ENCODE measurements around the gene INSL3.

The INSL3 gene

DNA sequence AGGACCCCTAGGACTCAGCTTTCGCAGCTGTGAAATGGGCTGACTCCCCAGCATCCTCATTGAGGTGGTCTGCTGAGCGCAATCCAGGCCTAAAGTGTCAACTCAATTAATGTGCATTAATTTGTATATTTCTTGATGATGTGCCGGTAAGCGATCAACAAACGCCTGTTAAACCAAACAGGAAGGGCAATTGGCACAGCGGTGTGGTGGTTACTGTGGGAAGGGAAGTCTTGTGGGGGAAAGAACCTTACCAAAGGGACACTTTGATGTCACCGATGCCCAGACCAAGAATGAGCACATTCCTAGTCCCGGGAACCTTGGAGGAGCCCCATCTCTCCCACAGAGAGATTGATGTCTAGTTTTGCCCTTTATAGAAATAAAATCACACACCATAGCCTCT, 24.8 kb upstream of the INSL3 start:
- DNase-seq (ENCODE audit: low read depth, low spot score): no peak

DNA sequence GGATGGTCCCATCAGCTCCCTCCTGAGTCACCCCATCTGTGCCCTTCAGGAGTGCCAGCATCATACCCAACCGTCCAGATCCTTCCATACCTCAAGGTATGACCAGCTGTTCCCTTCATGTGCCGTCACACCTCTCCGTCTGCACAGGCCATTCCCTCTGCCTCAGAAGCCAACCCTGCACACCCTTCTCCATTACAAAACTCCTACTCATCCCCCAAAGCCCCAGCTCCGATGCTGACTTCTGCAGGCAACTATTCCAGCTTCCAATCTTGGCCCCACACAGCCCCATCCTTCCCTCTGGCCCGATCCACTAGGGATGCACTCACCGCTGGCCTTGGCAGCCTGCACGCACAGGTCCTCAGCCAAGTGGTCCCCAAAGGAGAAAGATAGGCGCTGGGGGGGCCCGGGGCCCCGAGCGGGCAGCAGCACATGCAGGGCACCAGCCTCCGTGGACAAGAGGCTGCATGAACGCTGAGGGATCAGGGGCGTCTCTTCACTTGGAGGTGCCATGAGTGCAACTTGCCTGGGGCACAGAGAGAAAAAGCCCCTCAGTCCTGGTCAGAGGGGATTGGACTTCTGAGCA, 22.7 kb upstream of the INSL3 start:
- DNase-seq (ENCODE audit: low read depth, low spot score): no peak

DNA sequence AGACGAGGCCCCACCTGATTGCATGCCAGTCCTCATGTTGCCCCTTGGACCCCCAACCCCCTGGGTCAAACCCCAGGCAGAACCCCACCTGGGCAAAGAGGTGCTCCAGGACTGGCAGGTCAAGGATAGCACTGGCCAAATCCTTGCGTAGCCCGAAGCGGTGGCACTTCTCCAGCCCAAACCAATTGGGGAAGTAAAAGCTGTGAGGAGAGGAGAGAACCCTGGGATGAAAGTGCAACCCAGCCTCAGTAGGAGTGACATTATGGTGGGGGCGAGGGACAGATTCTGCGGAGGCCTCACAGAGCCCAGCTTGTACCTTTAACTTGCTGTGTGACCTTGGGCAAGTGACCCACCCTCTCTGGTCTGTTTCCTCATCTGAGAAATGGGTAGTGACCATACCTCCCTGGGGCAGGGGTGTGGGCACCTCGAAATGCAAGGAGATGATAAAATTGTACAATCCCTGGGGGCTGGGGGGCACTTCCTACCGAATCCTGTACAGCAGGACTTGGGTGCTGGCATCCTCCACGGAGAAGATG, 22.0 kb upstream of the INSL3 start:
- no peak for DNase-seq (ENCODE audit: low read depth, low spot score)

DNA sequence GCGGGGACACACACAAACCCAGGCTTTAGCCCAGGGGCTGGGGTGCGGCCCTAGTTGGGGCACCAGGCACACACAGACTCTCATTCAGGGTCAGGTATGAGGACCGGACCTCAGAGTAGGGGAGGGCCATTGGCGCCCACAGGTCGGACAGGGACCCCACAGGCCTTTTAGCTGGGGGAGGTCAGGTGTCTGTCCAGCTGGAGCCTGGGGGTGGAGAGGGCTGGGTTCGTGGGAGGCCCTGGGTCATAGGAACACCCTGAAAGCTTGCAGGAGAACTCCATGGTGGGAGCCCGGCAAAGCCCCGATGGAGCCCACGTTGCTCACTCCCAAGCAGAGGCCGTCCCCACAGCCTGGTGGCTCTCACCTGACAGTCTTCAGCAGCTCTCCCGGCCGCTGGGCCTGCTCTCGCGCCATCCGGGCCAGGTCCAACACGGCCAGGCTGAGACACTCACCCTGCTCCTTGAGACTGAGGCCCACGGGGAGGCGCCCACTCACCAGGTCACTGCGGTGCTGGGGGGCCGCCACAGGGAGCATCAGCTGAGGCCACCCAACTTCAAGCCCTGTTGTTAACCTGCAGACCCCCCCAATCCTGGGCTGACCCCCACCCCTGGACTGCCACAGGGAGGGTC, 21.5 kb upstream of the INSL3 start:
- no peak for DNase-seq (ENCODE audit: low read depth, low spot score)

DNA sequence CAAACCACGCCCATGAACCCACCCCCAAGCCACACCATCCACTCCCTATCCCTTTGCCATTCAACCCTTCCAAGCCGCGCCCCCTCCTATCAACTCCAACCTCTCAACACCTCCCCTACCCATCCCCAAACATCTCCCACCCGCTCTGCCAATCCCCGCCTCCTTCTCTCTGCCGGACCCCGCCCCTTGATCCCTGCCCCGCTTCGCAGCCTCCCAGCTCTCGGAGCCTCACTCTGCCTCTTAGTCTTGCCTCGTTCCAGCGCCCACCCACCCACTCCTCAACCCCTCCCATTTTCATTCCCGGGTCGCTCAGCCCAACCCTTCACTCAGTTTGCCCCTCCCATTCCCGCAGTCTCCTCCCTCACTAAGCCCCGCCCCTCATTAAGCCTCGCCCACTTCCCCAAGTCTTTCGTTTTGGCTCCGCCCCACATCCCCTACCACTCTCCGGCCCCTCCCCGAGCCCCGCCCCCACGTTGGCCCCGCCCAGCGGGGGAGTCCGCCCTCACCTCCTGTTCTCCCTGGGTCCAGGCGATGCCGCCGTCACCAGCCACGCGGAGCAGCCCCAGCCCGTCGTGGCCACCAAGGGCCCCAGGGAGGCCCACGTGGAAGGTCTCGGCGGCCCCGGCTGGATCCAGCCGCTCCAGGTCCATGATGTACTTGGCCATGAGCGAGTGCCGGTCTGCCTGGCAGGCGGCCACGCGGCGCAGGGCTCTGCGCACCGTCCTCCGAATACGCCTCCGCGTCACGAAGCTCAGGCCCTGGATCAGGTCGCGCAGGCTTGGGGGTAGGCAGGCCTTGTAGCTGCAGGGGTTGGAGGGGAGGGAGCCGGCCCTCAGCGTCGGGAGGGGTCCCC, 20.7 kb upstream of the INSL3 start:
- peak; percentile 55 for DNase-seq (ENCODE audit: low read depth, low spot score)

DNA sequence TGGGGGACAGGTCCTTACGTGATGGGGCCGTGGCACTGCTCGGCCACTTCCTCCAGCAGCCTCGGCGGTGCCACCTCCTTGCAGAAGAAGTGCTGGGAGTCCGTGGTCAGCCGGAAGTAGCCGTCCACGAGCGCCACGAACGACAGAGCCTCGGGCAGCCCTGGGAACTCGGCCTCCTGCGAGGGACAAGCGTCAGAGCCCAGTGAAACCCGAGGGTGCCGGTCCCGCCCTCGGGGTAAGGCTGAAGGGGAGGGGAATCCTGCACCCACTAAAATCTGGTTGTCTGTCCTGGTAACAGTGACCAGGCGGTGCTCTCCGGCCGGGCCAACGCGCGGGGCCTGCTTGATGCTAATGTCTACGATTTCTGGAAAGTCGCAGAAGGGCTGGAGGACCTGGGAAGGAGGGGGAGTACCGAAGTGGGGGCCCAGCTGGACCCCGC, 20.1 kb upstream of the INSL3 start:
- no peak for DNase-seq (ENCODE audit: low read depth, low spot score)

DNA sequence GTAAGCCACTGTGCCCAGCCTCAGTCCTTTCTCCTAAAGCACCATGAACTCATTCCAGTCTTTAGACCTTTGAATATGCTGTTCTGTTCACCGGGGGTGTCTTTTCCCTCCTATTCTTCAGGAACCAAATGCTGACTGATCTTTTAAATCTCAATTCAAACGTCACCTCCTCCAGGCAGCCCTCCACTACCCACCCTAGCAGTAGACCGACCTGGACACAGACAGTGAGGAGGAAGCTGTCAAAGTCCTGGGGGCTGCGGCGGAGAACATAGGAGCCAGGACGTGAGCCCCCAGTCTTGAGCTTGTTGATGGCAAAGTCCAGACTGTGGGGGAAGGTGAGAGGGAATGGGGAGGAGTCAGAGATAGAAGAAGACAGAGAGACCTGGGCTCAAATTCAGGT, 18.7 kb upstream of the INSL3 start:
- no peak for DNase-seq (ENCODE audit: low read depth, low spot score)

DNA sequence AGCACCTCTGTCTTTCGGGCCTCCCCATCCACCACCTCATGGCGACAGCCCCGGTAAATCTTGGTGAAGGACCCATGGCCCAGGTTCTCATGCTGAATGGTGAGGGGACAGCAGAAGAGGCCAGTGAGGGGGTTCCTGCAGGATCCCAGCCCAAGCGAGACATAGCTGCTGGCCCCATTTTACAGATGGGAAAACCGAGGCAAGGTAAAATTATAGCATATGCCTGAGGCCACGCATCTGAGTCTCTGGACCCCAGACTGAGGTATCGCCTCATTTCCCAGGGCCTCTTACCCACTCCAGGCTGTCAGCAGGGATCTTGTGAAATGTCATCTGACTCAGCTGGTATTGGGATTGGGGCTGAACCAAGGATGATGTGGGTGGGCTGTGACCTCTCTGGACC, 16.7 kb upstream of the INSL3 start:
- DNase-seq (ENCODE audit: low read depth, low spot score): no peak

DNA sequence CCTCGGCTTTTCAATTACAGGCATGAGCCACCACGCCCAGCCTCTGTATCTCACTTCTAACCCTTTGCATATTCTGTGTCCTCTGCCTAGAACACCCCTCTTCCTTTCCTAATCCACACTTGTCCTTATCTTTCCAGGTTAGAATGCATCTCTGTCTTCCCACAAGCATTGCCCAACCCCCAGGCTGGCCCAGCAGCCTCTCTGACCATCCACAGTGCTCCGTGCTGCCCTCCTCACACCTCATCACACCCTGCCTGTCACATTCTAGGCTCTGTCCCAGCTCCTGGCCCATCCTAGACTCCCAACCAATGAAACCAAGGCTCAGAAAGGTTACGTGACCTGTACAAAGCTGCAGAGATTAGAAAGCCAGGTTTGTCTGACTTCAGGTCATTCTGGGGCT, 15.2 kb upstream of the INSL3 start:
- no peak for DNase-seq (ENCODE audit: low read depth, low spot score)

DNA sequence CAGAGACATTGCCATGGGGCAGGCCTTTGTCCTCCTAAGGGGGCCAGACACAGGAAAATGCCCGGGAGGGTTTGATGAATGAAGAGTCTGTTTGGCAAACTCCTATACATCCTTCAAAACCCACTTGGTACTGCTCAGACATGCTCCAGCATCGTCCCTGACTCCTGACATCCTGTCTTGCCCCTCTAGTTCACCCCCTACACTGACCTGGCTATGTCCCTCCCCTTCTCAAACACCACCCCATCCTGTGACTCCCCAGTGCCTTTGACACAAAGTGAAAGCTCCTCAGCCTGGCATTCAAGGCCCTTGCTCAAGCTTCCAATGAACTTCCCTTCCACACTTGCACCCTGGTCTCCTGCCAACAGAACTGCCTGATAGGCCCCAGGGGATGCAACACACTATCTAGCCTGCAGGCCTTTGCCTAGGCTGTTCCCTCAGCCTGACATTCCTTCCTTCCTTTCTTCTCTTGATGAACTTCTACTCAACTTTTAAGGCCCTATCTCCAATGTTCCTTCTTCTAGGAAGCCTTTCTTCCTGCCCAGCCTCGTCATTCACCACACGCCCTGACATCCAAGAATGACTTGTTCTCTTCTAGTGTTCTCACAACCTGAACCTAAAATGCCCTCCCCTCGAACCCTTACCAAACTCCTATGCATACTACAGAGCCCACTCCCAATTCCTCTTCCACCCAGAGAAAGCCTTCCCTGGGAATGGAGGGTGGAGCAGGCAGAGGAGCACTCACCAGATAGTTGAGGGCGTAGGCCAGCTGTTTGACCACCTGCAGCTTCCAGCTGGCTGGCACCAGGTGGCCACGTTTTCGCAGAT, 14.1 kb upstream of the INSL3 start:
- no peak for DNase-seq (ENCODE audit: low read depth, low spot score)

DNA sequence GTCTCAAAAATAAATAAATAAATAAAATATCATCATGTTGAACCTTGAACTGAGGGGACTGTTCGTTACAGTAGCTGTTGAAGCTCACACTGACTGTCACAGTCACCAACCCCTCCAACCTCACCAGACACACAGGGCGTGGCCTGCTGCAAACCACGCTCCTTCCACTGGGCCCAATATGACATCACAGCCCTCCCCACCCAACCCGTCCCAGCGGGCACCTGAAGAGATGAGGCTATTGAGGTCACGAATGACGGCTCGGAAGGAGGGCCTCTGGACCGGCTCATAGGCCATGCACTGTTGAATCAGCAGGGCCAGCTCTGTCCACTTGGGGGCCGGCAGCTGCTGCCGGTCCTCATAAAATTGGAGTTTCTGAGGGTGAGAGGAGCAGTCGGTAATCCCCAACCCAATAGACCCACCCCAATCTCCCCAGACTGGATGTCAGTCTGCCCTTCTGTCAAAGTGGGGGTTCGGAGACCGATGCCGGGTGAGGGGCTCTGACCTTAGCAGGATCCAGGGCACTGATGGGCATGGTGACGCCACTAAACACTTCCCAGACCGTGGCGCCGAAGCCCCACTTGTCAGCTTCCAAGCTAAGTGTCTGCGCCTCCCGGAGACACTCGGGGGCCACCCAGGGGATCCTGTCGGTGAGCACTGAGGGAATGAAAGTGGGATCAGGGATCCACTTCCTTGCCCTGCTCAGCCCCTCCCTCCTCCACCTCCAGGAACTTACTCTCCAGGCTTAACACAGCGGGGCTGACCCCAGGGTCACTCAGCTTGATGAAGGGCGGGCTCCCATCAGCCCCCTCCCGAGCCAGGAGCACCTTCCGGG, 13.2 kb upstream of the INSL3 start:
- no peak for DNase-seq (ENCODE audit: low read depth, low spot score)

DNA sequence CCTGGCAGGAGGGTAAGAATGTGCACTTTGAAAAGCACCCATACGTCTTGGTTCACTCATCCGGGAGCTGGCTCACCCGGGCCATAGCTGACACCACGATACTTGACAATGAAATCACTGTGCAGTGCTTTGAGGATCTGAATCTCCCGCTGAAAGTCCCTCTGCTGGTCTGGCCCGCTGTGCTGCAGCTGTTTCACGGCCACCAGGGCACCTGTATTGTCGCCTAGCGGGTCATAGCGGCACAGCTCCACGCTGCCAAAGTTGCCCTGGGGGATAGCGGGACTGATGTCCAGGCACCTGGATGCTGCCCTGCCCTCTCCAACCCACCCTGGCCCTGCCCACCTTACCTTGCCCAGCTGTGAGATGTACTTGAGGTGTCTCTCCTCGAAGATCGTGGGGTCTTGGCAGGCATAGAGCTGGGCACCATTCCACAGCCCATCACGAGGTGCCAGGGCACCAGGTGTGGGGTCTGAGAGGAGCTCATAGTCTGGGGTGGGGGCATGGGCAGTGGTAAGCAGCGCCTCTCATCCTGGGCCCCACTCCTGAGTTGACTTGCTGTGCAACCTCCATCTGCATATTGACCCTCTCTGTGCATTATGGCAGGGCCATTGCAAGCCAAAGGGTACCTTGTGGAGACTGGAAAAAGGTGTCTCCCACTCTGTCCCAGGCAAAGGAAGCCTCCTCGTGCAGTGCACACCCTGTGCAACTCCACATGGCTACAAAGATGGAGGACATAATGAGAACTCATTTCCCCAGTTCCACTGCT, 11.3 kb upstream of the INSL3 start:
- DNase-seq (ENCODE audit: low read depth, low spot score): no peak

DNA sequence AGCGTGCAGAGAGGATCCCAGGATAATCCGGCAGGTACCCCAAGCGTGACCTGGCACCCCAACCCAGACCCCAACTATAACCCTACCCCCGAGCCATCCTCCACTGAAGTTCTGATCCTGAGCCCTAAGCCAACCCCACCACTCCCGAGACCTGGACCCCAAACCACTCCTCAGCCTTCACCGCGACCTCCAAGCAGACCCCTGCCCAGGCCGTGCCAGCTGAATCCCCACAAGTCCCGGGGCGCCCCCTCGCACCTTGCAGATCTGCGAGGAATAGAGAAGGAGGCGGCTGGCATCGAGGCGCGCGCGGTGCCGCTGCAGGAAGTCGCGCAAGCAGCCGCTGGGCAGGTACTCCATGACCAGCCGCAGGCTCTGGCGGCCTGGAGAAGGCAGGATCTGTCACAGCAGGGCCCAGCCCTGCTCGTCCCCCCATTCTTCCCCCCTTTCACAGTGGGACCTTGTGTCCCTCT, 10.1 kb upstream of the INSL3 start:
- DNase-seq (ENCODE audit: low read depth, low spot score): no peak

DNA sequence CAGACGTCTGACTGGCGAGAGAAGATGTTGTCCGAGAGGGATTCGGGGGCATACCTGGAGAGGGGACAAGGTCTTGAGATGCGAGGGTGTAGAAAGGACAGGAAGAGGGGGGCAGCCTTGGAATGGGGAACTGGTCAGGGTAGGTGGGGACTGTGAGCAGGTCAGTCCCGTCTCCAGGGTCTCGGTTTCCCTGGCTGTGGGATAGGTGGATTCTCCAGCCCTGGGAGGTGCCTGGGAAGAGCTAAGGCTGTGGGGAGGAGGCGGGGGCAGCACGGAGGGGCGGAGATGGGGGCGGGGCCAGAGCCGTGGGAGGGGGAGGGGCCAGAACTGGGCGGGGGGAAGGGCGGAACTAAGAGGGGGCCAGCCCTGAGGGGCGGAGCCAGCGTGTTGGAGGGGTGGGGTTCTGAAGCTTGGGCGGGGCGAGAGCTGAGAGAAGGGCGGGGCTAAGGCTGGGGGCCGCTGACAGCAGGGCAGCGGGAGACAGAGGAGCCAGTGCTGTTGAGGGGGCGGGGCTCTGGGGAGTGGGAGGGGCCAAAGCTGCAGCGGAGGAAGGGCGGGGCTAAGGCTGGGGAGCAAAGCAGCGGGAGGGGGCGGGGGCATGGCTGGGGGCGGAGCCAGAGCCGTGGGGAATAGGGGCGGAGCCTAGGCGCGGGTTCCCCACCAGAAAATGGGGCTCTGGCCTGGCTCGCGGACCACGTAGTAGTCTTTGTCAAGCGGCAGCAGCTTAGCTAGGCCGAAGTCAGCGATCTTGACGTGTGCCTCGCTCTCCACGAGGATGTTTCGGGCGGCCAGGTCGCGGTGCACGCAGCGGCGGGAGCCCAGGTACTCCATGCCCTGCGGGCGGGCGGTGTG, 9.5 kb upstream of the INSL3 start:
- DNase-seq (ENCODE audit: low read depth, low spot score): no peak

DNA sequence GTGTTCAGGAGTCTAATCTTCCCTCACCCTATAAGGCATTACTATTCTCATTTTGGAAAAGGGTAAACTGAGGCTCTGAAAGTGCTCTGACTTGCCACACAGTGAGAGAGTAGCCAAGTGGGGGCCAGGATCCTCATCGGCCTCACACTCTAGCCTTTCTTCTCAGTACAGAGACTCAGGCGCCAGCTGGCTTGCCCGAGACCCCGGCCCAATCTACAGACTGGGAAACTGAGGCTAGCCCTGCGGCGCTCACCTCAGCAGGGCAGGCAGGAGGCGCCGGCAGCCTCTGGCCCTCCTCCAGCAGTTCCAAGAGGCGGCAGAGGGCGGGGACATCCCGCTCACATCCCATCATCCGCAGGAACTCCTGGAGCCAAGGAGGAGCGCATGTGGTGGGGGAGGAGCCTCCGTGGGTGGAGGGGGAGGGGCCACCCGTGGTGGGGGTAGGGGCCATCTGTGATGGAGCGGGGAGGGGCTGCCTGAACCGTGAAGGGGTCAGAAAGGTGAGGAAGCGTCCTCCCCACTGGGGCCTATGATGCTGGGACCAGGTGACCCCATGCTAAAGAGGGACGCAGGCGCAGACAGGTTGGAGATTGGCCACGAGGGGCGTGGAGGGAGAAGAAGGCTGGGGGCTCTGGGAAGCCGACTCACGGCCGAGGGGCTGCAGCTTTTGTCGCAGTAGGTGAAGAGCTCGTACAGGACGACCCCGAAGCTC, 8.7 kb upstream of the INSL3 start:
- DNase-seq (ENCODE audit: low read depth, low spot score): no peak

DNA sequence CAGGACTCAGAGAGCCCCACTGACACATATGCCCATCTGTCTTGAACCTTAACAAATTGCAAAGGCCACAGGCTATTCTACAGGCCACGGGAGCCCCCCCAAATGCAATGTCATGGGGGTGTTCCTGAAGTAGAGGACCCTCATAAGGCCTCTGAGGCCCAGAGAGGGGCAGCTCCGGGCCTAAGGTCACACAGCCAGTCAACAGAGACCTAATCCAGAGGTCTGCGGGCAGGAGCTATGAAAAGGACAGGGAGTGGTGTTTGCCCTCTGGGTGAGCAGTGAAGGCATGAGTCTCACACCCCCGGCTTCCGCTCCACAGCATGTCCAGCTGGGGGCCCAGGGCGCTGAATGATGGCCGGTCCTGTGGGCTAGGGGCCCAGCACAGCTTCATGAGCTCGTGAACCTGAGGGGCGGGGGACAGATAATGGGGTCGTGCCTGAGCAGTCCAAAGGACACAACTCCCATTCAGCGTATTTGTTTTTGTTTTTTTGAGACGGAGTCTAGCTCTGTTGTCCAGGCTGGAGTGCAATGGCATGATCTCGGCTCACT, 5.3 kb upstream of the INSL3 start:
- no peak for DNase-seq (ENCODE audit: low read depth, low spot score)

DNA sequence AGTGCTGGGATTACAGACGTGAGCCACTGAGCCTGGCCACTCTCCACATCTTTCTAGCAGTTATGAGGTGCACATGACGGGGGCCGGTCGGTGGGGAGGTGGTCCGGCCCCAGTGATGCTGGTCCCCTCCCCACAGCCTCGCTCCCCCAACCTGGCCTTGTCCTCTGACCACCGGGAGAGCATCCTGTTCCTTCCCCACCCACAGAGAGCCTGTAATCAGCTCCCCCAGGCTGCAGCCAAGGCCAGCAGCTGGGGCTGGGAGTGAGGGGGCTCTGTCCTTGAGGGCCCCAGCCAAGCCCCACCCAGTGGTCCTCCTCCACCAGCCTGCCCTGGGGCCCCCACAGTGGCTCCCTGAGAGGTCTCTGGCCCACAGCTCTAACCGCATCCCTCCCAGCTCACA, 3.0 kb upstream of the INSL3 start:
- no peak for DNase-seq (ENCODE audit: low read depth, low spot score)
